Measurements from ENCODE around the gene RPN1. TPM values are rescaled to one million over a fixed set of nuclear protein-coding genes. Genes with fewer than 3 reads are reported as not detected.

RPN1 gene
- total RNA-seq, 1 donor from 2014 or later: 192 TPM

GRCh38 chr3:128634075-128634611, 16.5 kb downstream of the RPN1 start:
- no peaks in the 10 kb centered on the region for H3K4me1 Mint-ChIP-seq (ENCODE audit: unreplicated experiment)
- no peak for DNase-seq (ENCODE audit: extremely low spot score, unreplicated experiment)
- peaks cover 22% of the 10 kb centered on the region for H3K36me3 Mint-ChIP-seq
- no peak overlapping the region for H3K27ac Mint-ChIP-seq
- TF ChIP-seq CTCF (conservative IDR thresholded peaks at IDR 0.05): no peak
- H3K9me3 Mint-ChIP-seq: no peaks in the 10 kb centered on the region
- no peaks in the 10 kb centered on the region for H3K27me3 Mint-ChIP-seq
- no peak overlapping the region for H3K4me3 Mint-ChIP-seq

GRCh38 chr3:128632301-128632700, 18.3 kb downstream of the RPN1 start:
- no peaks in the 10 kb centered on the region for H3K4me1 Mint-ChIP-seq (ENCODE audit: unreplicated experiment)
- peaks cover 16% of the 10 kb centered on the region for H3K36me3 Mint-ChIP-seq
- no peaks in the 10 kb centered on the region for H3K27me3 Mint-ChIP-seq
- H3K4me3 Mint-ChIP-seq: no peak overlapping the region
- no peaks in the 10 kb centered on the region for H3K9me3 Mint-ChIP-seq
- TF ChIP-seq CTCF (conservative IDR thresholded peaks at IDR 0.05): no peak
- no peak for DNase-seq (ENCODE audit: extremely low spot score, unreplicated experiment)
- H3K27ac Mint-ChIP-seq: no peak overlapping the region

GRCh38 chr3:128629936-128630335, 20.7 kb downstream of the RPN1 start:
- Mint-ChIP-seq H3K27me3 (no peaks in the 10 kb centered on the region), H3K36me3 (peaks cover 24% of the 10 kb centered on the region), H3K4me1 (ENCODE audit: unreplicated experiment) (no peaks in the 10 kb centered on the region), H3K27ac (no peak overlapping the region), H3K4me3 (no peak overlapping the region), H3K9me3 (no peaks in the 10 kb centered on the region)
- no peak for DNase-seq (ENCODE audit: extremely low spot score, unreplicated experiment)
- no peak for TF ChIP-seq CTCF (conservative IDR thresholded peaks at IDR 0.05)

GRCh38 chr3:128625409-128625945, 25.1 kb downstream of the RPN1 start:
- no peak for DNase-seq (ENCODE audit: extremely low spot score, unreplicated experiment)
- no peak overlapping the region for H3K27ac Mint-ChIP-seq
- no peaks in the 10 kb centered on the region for H3K9me3 Mint-ChIP-seq
- H3K4me3 Mint-ChIP-seq: no peak overlapping the region
- no peaks in the 10 kb centered on the region for H3K4me1 Mint-ChIP-seq (ENCODE audit: unreplicated experiment)
- H3K27me3 Mint-ChIP-seq: no peaks in the 10 kb centered on the region
- H3K36me3 Mint-ChIP-seq: peaks cover 38% of the 10 kb centered on the region
- TF ChIP-seq CTCF (conservative IDR thresholded peaks at IDR 0.05): no peak

GRCh38 chr3:128624526-128625138, 26.0 kb downstream of the RPN1 start:
- no peak for DNase-seq (ENCODE audit: extremely low spot score, unreplicated experiment)
- Mint-ChIP-seq H3K27ac (peak overlapping the region; percentile 35), H3K4me1 (ENCODE audit: unreplicated experiment) (peaks cover under 1% of the 10 kb centered on the region), H3K9me3 (no peaks in the 10 kb centered on the region), H3K4me3 (no peak overlapping the region), H3K36me3 (peaks cover 35% of the 10 kb centered on the region), H3K27me3 (no peaks in the 10 kb centered on the region)
- TF ChIP-seq CTCF (conservative IDR thresholded peaks at IDR 0.05): no peak

Data from type B pancreatic cell (in vitro differentiated cells).